Lower lobe of right lung (tissue), 2 donors: ENCODE data around the gene SARS1. TPM values are rescaled to one million over a fixed set of nuclear protein-coding genes. Genes with fewer than 3 reads are reported as not detected.

Source experiments
- ATAC-seq, 2 donors: fragments of 200-7000 bp; cut with Tn5 transposase; one replicate each; pipeline ENCODE4 v1.9.1; 2020 to 2022; ENCODE audit warnings: mild to moderate bottlenecking in 2 of 2, moderate library complexity in 2 of 2
- DNase-seq: peaks from one replicate; pipeline ENCODE4 v3.0.0-alpha.2; 2020
- H3K27ac ChIP-seq: fragments of 200-600 bp; one replicate; pipeline ENCODE4 v1.8.0; 2022
- H3K27me3 ChIP-seq: fragments of 200-600 bp; one replicate; pipeline ENCODE4 v1.8.0; 2022; ENCODE audit warnings: low read depth
- H3K36me3 ChIP-seq: fragments of 200-600 bp; one replicate; pipeline ENCODE4 v1.8.0; 2022; ENCODE audit warnings: mild to moderate bottlenecking
- H3K4me1 ChIP-seq: fragments of 200-600 bp; one replicate; pipeline ENCODE4 v1.8.0; 2022
- H3K4me3 ChIP-seq: fragments of 200-600 bp; one replicate; pipeline ENCODE4 v1.8.0; 2022; ENCODE audit warnings: mild to moderate bottlenecking
- H3K9me3 ChIP-seq: fragments of 200-600 bp; one replicate; pipeline ENCODE4 v1.8.0; 2022
- CTCF ChIP-seq: fragments of 200-600 bp; IDR thresholded peaks from one replicate; pipeline ENCODE4 v1.8.0; 2022; ENCODE audit warnings: antibody characterized with exemption, mild to moderate bottlenecking
- intact Hi-C: fragments of 100-400 bp; cut with DNase I; formaldehyde crosslinking; loops from one replicate; pipeline ENCODE4 v1.11.0; 2022
- total RNA-seq: library from RNA; stranded (reverse); fragmentation: NEBNext Ultra II Directional; extraction: Animal tissue kit (Norgen Biotek cat#: 25700); gene quantifications from one replicate; pipeline ENCODE4 v1.2.1, GENCODE V29; 2021
- donor health status: DM: no; HTN: yes; CAD: no; lungs with severe emphysema.

SARS1 gene
- total RNA-seq, 1 donor from 2014 or later: 188 TPM

- TF ChIP-seq CTCF: no peak
- DNase-seq (no peak), ATAC-seq (no peak)
- Histone ChIP-seq H3K4me1 (peaks cover 8% of the 10 kb centered on the region), H3K4me3 (no peak overlapping the region), H3K27ac (no peak overlapping the region), H3K9me3 (no peaks in the 10 kb centered on the region), H3K27me3 (no peaks in the 10 kb centered on the region), H3K36me3 (no peaks in the 10 kb centered on the region)
- intact Hi-C loops: no loop called here
These were observed 52.1 kb downstream of the SARS1 start for GRCh38 chr1:109265741-109266330.

- no peak for DNase-seq
- no peak overlapping the region for H3K27ac ChIP-seq
- intact Hi-C loops: no loop called here
These were observed 53.2 kb downstream of the SARS1 start for GRCh38 chr1:109266965-109267364.

GRCh38 chr1:109267743-109268300, 54.1 kb downstream of the SARS1 start:
- H3K36me3 ChIP-seq: no peaks in the 10 kb centered on the region
- TF ChIP-seq CTCF: no peak
- H3K27ac ChIP-seq: no peak overlapping the region
- intact Hi-C loops: no loop called here
- H3K9me3 ChIP-seq: no peaks in the 10 kb centered on the region
- peaks cover 8% of the 10 kb centered on the region for H3K4me1 ChIP-seq
- DNase-seq (peak; percentile 42), ATAC-seq (no peak)
- no peaks in the 10 kb centered on the region for H3K27me3 ChIP-seq
- H3K4me3 ChIP-seq: no peak overlapping the region

More at GRCh38 chr1:109266965-109267364, 53.2 kb downstream of the SARS1 start:
- no peak for TF ChIP-seq CTCF
- Histone ChIP-seq H3K36me3 (no peaks in the 10 kb centered on the region), H3K4me3 (no peak overlapping the region), H3K27me3 (no peaks in the 10 kb centered on the region), H3K4me1 (peaks cover 8% of the 10 kb centered on the region), H3K9me3 (no peaks in the 10 kb centered on the region)
- no peak for ATAC-seq

GRCh38 chr1:109268431-109269211, 54.9 kb downstream of the SARS1 start:
- H3K4me1 ChIP-seq: peaks cover 8% of the 10 kb centered on the region
- no peaks in the 10 kb centered on the region for H3K36me3 ChIP-seq
- TF ChIP-seq CTCF: no peak
- H3K4me3 ChIP-seq: no peak overlapping the region
- intact Hi-C loops: no loop called here
- H3K27ac ChIP-seq: no peak overlapping the region
- no peaks in the 10 kb centered on the region for H3K9me3 ChIP-seq
- no peaks in the 10 kb centered on the region for H3K27me3 ChIP-seq
- DNase-seq (no peak), ATAC-seq (no peak)

- TF ChIP-seq CTCF: no peak
- Histone ChIP-seq H3K27ac (no peak overlapping the region), H3K27me3 (no peaks in the 10 kb centered on the region), H3K36me3 (no peaks in the 10 kb centered on the region), H3K4me3 (no peak overlapping the region), H3K9me3 (no peaks in the 10 kb centered on the region), H3K4me1 (peaks cover 1% of the 10 kb centered on the region)
- no peak for ATAC-seq
- intact Hi-C loops: no loop called here
- DNase-seq: peak; percentile 36
These were observed 55.7 kb downstream of the SARS1 start for GRCh38 chr1:109269212-109269980.
